Suprapubic skin (tissue), 4 donors: Measurements from ENCODE around the gene MED31. TPM values are rescaled to one million over a fixed set of nuclear protein-coding genes. Genes with fewer than 3 reads are reported as not detected.
A peak's percentile ranks its signal among the peaks of the same experiment; 100 is the strongest.

Experiments used
- DNase-seq, 2 donors: peaks; one replicate each; pipeline ENCODE4 v3.0.0-alpha.2; 2019; ENCODE audit warnings: low spot score in 2 of 2
- H3K27ac ChIP-seq: fragments of 200-600 bp; sonication (generic); one replicate; pipeline ENCODE4 v1.5.1; 2019
- H3K27me3 ChIP-seq: fragments of 200-600 bp; sonication (generic); one replicate; pipeline ENCODE4 v1.5.1; 2019
- H3K36me3 ChIP-seq: fragments of 200-600 bp; sonication (generic); one replicate; pipeline ENCODE4 v1.5.1; 2019
- H3K4me1 ChIP-seq: fragments of 200-600 bp; sonication (generic); one replicate; pipeline ENCODE4 v1.5.1; 2019
- H3K4me3 ChIP-seq: fragments of 200-600 bp; sonication (generic); one replicate; pipeline ENCODE4 v1.5.1; 2019; ENCODE audit warnings: mild to moderate bottlenecking
- H3K9me3 ChIP-seq: fragments of 200-600 bp; sonication (generic); one replicate; pipeline ENCODE4 v1.5.1; 2019
- EP300 ChIP-seq: sonication (generic); formaldehyde crosslinking; IDR thresholded peaks from one replicate; pipeline ENCODE4 v1.6.1; 2017; ENCODE audit warnings: antibody characterized with exemption
- POLR2A ChIP-seq, 2 donors: fragments of 450-650 bp; IDR thresholded peaks; one replicate each; pipeline ENCODE4 v1.6.1; 2017; ENCODE audit warnings: antibody characterized with exemption in 2 of 2, mild to moderate bottlenecking in 2 of 2, moderate library complexity in 2 of 2
- POLR2AphosphoS5 ChIP-seq, 3 donors: sonication (generic); formaldehyde crosslinking; IDR thresholded peaks; one replicate each; pipeline ENCODE4 v1.6.1; 2017; ENCODE audit warnings: antibody characterized with exemption in 3 of 3
- WGBS: methylation state at CpG from one replicate; pipeline ENCODE4 v1.1.5; 2018; 5-methylcytosine and 5-hydroxymethylcytosine counted together
- total RNA-seq, 4 donors: library from RNA; depleted of rRNA; stranded (reverse); fragments of >200 nt; gene quantifications; one replicate each; pipeline ENCODE4 v1.1.0, GENCODE V29; 2016
- TF ChIP-seq, protein P1 (sequence below), 2 donors: fragments of 200-600 bp in 1 of 2; fragments of 450-650 bp in 1 of 2; sonication (generic) in 1 of 2; IDR thresholded peaks; one replicate each; pipeline ENCODE4 v1.5.1; 2016 to 2019; ENCODE audit warnings: antibody characterized with exemption in 2 of 2, mild to moderate bottlenecking in 1 of 2, moderate library complexity in 1 of 2

MED31 gene
- total RNA-seq, 4 donors from 2014 or later: 9.3 to 19.2 (median 12.9) TPM

DNA sequence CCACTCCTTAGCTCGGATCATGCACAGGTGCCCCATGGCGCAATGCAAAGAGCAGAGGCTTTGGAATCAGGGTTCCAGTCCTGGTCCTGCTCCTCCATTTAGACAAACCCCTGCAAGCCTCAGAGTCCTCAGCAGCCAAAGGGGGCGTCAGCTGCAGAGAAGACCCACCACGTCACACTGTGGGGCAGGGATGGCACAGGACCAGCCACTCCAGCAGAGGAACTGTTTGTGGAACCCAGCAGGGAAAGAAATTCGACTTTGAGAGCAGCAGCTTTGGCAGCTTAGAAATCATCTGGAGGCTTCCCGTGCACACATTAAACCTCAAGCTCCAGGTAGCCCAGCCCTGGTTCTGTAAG, 25.4 kb upstream of the MED31 start:
- no peaks in the 10 kb centered on the region for H3K36me3 ChIP-seq
- peaks cover 34% of the 10 kb centered on the region for H3K27me3 ChIP-seq
- no peaks in the 10 kb centered on the region for H3K9me3 ChIP-seq
- 75% methylated on average over 5 of the region's 6 CpGs for WGBS
- no peak overlapping the region for H3K4me3 ChIP-seq
- no peak for DNase-seq
- no peak overlapping the region for H3K27ac ChIP-seq
- TF ChIP-seq POLR2AphosphoS5 (IDR thresholded peaks at IDR 0.05): no peak
- TF ChIP-seq POLR2A (IDR thresholded peaks at IDR 0.05): no peak
- TF ChIP-seq EP300: no peak
- TF ChIP-seq, protein P1, sequence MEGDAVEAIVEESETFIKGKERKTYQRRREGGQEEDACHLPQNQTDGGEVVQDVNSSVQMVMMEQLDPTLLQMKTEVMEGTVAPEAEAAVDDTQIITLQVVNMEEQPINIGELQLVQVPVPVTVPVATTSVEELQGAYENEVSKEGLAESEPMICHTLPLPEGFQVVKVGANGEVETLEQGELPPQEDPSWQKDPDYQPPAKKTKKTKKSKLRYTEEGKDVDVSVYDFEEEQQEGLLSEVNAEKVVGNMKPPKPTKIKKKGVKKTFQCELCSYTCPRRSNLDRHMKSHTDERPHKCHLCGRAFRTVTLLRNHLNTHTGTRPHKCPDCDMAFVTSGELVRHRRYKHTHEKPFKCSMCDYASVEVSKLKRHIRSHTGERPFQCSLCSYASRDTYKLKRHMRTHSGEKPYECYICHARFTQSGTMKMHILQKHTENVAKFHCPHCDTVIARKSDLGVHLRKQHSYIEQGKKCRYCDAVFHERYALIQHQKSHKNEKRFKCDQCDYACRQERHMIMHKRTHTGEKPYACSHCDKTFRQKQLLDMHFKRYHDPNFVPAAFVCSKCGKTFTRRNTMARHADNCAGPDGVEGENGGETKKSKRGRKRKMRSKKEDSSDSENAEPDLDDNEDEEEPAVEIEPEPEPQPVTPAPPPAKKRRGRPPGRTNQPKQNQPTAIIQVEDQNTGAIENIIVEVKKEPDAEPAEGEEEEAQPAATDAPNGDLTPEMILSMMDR (IDR thresholded peaks at IDR 0.05): no peak
- H3K4me1 ChIP-seq: no peaks in the 10 kb centered on the region

DNA sequence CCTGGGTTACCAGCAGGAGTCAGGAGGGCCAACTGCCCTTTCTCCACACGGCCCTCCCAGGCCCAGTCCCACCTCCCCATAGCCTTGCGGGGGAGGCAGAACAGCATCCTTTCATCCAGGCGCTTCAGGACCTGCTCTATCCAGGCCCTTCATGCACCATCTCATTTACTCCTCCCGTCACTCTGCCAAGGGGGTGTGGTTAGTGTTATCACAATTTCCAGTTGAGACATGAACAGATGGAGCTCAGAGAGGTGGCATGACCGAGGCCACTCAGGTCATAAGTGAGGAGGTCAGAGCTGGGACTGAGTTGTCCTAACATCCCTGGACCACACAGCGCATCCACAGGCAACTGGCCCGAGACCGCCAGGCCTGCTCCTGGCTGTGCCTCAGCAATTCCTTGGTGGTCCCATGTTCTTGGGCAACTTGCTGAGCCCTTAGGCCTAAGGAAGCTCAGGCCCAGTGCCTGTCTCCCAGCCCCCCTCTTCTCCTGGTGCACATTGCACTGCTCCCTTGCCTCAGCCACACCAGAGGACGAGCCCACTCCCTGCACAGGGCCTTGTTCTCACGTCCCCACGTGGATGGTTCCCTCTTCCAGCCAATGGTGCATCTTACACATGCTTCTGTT, 23.9 kb upstream of the MED31 start:
- 62% methylated on average over 7 of the region's 11 CpGs for WGBS
- no peaks in the 10 kb centered on the region for H3K36me3 ChIP-seq
- no peaks in the 10 kb centered on the region for H3K4me1 ChIP-seq
- DNase-seq: no peak
- peaks cover 30% of the 10 kb centered on the region for H3K27me3 ChIP-seq
- H3K4me3 ChIP-seq: no peak overlapping the region
- TF ChIP-seq POLR2A (IDR thresholded peaks at IDR 0.05): no peak
- TF ChIP-seq POLR2AphosphoS5 (IDR thresholded peaks at IDR 0.05): no peak
- TF ChIP-seq, protein P1 (IDR thresholded peaks at IDR 0.05): no peak
- TF ChIP-seq EP300: no peak
- H3K27ac ChIP-seq: no peak overlapping the region
- H3K9me3 ChIP-seq: no peaks in the 10 kb centered on the region

DNA sequence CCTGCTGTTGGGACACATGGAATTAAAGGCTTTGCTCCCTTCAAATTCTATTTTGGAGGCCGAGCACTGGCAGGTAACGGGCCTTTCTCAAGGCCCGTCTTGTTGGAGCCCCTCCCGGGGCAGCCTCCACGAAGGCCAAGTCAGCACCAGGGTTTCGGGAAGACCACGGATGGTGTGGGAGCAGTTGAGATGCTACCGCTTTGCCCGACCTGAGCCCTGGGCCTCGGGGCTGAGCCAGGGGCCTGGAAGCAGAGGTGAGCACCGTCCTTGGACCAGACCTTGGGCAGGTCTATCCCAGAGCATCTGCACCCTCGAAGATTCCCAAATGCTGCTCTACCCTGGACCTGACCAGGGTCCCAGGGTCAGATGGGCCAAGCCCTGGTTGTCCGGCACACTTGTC, 23.2 kb upstream of the MED31 start:
- 98% methylated on average over 13 of the region's 13 CpGs for WGBS
- Histone ChIP-seq H3K27ac (no peak overlapping the region), H3K4me3 (no peak overlapping the region), H3K9me3 (no peaks in the 10 kb centered on the region), H3K36me3 (no peaks in the 10 kb centered on the region), H3K4me1 (peaks cover 2% of the 10 kb centered on the region), H3K27me3 (peaks cover 30% of the 10 kb centered on the region)
- no peak for DNase-seq
- TF ChIP-seq POLR2A (IDR thresholded peaks at IDR 0.05) (no peak), EP300 (no peak), POLR2AphosphoS5 (IDR thresholded peaks at IDR 0.05) (no peak)
- TF ChIP-seq, protein P1 (IDR thresholded peaks at IDR 0.05): no peak

GRCh38 chr17:6671431-6671830, 20.0 kb upstream of the MED31 start:
- peaks cover 6% of the 10 kb centered on the region for H3K4me1 ChIP-seq
- WGBS: 91% methylated on average over 6 of the region's 7 CpGs
- no peak overlapping the region for H3K27ac ChIP-seq
- H3K36me3 ChIP-seq: no peaks in the 10 kb centered on the region
- TF ChIP-seq POLR2A (IDR thresholded peaks at IDR 0.05) (no peak), POLR2AphosphoS5 (IDR thresholded peaks at IDR 0.05) (no peak), EP300 (no peak)
- TF ChIP-seq, protein P1 (IDR thresholded peaks at IDR 0.05): no peak
- no peak overlapping the region for H3K4me3 ChIP-seq
- DNase-seq: peak in 1 of 2 donors; percentile 60
- peaks cover 12% of the 10 kb centered on the region for H3K27me3 ChIP-seq
- no peaks in the 10 kb centered on the region for H3K9me3 ChIP-seq

DNA sequence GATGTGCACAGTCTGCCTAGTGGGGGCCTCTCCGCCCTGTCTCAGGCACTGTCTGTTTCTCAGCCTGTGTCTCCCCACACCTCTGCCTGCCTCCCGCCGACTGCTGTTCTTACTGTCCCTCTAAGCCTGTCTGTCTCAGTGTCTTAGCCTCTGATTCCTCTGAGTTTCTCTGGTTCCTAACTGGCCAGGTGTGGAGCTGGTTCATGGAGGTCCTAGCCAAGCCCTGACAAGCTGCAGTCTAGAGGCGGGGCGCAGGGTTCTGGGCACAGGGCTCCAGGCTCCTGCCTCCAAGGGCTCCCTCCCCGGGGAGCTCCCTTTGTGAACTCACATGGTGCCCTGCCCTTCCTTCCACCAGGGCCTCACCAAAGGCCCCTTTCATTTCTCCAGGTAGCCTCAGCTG, 19.6 kb upstream of the MED31 start:
- 60% methylated on average over 6 of the region's 6 CpGs for WGBS
- Histone ChIP-seq H3K27me3 (peaks cover 11% of the 10 kb centered on the region), H3K4me3 (no peak overlapping the region), H3K36me3 (no peaks in the 10 kb centered on the region), H3K4me1 (peaks cover 6% of the 10 kb centered on the region), H3K27ac (no peak overlapping the region), H3K9me3 (no peaks in the 10 kb centered on the region)
- no peak for TF ChIP-seq POLR2A (IDR thresholded peaks at IDR 0.05)
- no peak for TF ChIP-seq POLR2AphosphoS5 (IDR thresholded peaks at IDR 0.05)
- no peak for TF ChIP-seq EP300
- TF ChIP-seq, protein P1 (IDR thresholded peaks at IDR 0.05): no peak
- no peak for DNase-seq
